HepG2 (cell line): ENCODE results near the gene STK25. TPM values are rescaled to one million over a fixed set of nuclear protein-coding genes. Genes with fewer than 3 reads are reported as not detected.
A peak's percentile ranks its signal among the peaks of the same experiment; 100 is the strongest.

Source experiments
- ATF7 ChIP-seq, 2 experiments: fragments of 450-650 bp in 1 of 2; sonication (generic) in 1 of 2; formaldehyde crosslinking in 1 of 2; IDR thresholded peaks; 2 replicates each; pipeline versions ENCODE4 v1.4.0 to v1.6.1; 2016 to 2020; ENCODE audit warnings: antibody characterized with exemption in 1 of 2, mild to moderate bottlenecking in 1 of 2, missing genetic modification reagents in 1 of 2
- CHCHD3 ChIP-seq: sonication (generic); formaldehyde crosslinking; IDR thresholded peaks from 2 replicates; pipeline ENCODE4 v1.8.0; 2022; ENCODE audit warnings: mild to moderate bottlenecking, missing genetic modification reagents, moderate library complexity
- DMTF1 ChIP-seq: sonication (generic); formaldehyde crosslinking; IDR thresholded peaks from 2 replicates; pipeline ENCODE4 v1.4.0; 2020; ENCODE audit warnings: mild to moderate bottlenecking, missing genetic modification reagents
- IRF1 ChIP-seq: sonication (generic); formaldehyde crosslinking; IDR thresholded peaks from 2 replicates; pipeline ENCODE4 v1.4.0; 2020; ENCODE audit warnings: low read depth, mild to moderate bottlenecking, missing genetic modification reagents
- KDM5A ChIP-seq: fragments of 200-600 bp; sonication (generic); IDR thresholded peaks from 2 replicates; pipeline ENCODE4 v1.7.0; 2018; ENCODE audit warnings: antibody characterized with exemption, mild to moderate bottlenecking, low read length, borderline replicate concordance
- NBN ChIP-seq: fragments of 450-650 bp; conservative IDR thresholded peaks from 2 replicates; pipeline ENCODE4 v1.6.1; 2017
- SOX6 ChIP-seq, 2 experiments: fragments of 450-650 bp in 1 of 2; sonication (generic) in 1 of 2; formaldehyde crosslinking in 1 of 2; IDR thresholded peaks; 2 replicates each; pipeline versions ENCODE4 v1.4.0 to v1.6.1; 2017 to 2020; ENCODE audit warnings: antibody characterized with exemption in 1 of 2, mild to moderate bottlenecking in 1 of 2, missing genetic modification reagents in 1 of 2
- U2AF1 ChIP-seq: fragments of 200-400 bp; formaldehyde crosslinking; optimal IDR thresholded peaks from 2 replicates; pipeline ENCODE3; 2017; ENCODE audit warnings: mild to moderate bottlenecking, low read depth, low read length
- ZNF142 ChIP-seq: sonication (generic); formaldehyde crosslinking; IDR thresholded peaks from 2 replicates; pipeline ENCODE4 v1.4.0; 2020; ENCODE audit warnings: missing genetic modification reagents
- ZNF20 ChIP-seq: sonication (generic); formaldehyde crosslinking; IDR thresholded peaks from 2 replicates; pipeline ENCODE4 v1.4.0; 2020; ENCODE audit warnings: mild to moderate bottlenecking, moderate library complexity, missing genetic modification reagents
- ZNF224 ChIP-seq: sonication (generic); formaldehyde crosslinking; IDR thresholded peaks from 2 replicates; pipeline ENCODE4 v1.5.0; 2020; ENCODE audit warnings: mild to moderate bottlenecking, missing genetic modification reagents
- ZNF281 ChIP-seq: sonication (generic); formaldehyde crosslinking; IDR thresholded peaks from 2 replicates; pipeline ENCODE4 v1.4.0; 2020; ENCODE audit warnings: missing genetic modification reagents, borderline replicate concordance
- ZNF292 ChIP-seq: sonication (generic); formaldehyde crosslinking; IDR thresholded peaks from 2 replicates; pipeline ENCODE4 v1.8.1; 2022; ENCODE audit warnings: mild to moderate bottlenecking, low read depth, missing genetic modification reagents, borderline replicate concordance
- ZNF530 ChIP-seq: sonication (generic); formaldehyde crosslinking; IDR thresholded peaks from 2 replicates; pipeline ENCODE4 v1.5.0; 2020; ENCODE audit warnings: low read depth, mild to moderate bottlenecking, missing genetic modification reagents
- ZNF614 ChIP-seq: IDR thresholded peaks from 2 replicates; pipeline ENCODE4 v1.6.1; 2018; ENCODE audit warnings: missing biosample characterization, missing genetic modification reagents, inconsistent platforms, borderline replicate concordance
- polyA plus RNA-seq, 8 experiments: library from polyadenylated mRNA; depleted of rRNA in 3 of 8; stranded (reverse) in 7 of 8; unstranded in 1 of 8; fragments of >200 nt; fragmentation: Illumina TruSeq in 4 of 8; extraction: Trizol in 4 of 8; gene quantifications; 2 replicates each; pipeline versions ENCODE4 v1.2.1 to v1.2.3, GENCODE V29; 2011 to 2016; ENCODE audit warnings: low read depth in 4 of 8, missing spikeins in 1 of 8, mixed read lengths in 1 of 8; ENCODE audit not compliant: insufficient read depth in 1 of 8
- total RNA-seq, 5 experiments: library from RNA; depleted of rRNA; stranded (reverse); fragments of >200 nt; fragmentation: Illumina TruSeq; extraction: Trizol; gene quantifications; 2 replicates each; pipeline ENCODE4 v1.2.3, GENCODE V29; 2016; ENCODE audit warnings: low read depth in 1 of 5

STK25 gene
- total and polyA plus RNA-seq, 2 of the 13 experiments (the other 11 are each of a cell fraction or from before 2014, with no cell fraction given): 177 to 481 TPM

GRCh38 chr2:241551998-241552737, 43.8 kb upstream of the STK25 start (continued):
- no peak for TF ChIP-seq ZNF142
- peak; percentile 70; the same call in 1 of the 2 replicates for TF ChIP-seq ZNF292 (CRISPR knock-in tag)
- no peak for TF ChIP-seq U2AF1
- TF ChIP-seq ZNF281 (CRISPR knock-in tag): no peak
- TF ChIP-seq ATF7 (IDR thresholded peaks at IDR 0.05): no peak
- TF ChIP-seq ATF7 (CRISPR knock-in tag; IDR thresholded peaks at IDR 0.05): 0 out of 2 replicates have a peak, but pooled peaks have one; percentile 9
- 0 out of 2 replicates have a peak, but pooled peaks have one; percentile 15 for TF ChIP-seq CHCHD3 (CRISPR knock-in tag)
- no peak for TF ChIP-seq SOX6 (IDR thresholded peaks at IDR 0.05)
- TF ChIP-seq SOX6 (CRISPR knock-in tag; IDR thresholded peaks at IDR 0.05): peak; percentile 33
- TF ChIP-seq IRF1 (CRISPR knock-in tag): no peak
- TF ChIP-seq ZNF20 (CRISPR knock-in tag): no peak
- TF ChIP-seq ZNF530 (CRISPR knock-in tag): no peak
- no peak for TF ChIP-seq DMTF1 (CRISPR knock-in tag)
- no peak for TF ChIP-seq NBN
- no peak for TF ChIP-seq ZNF224 (CRISPR knock-in tag)
- TF ChIP-seq KDM5A: no peak
- TF ChIP-seq ZNF614: no peak
